MM.1S (cell line): ENCODE results near the gene TNPO2.

ENCODE experiments used
- EZH2 ChIP-seq: fragments of 300-600 bp; sonication (generic); optimal IDR thresholded peaks from 2 replicates; pipeline ENCODE3; 2017; ENCODE audit warnings: low read depth, mild to moderate bottlenecking, antibody characterized with exemption, low read length, mixed read lengths
- EZH2phosphoT487 ChIP-seq: fragments of 300-600 bp; sonication (generic); IDR thresholded peaks from 2 replicates; pipeline ENCODE4 v1.6.1; 2018; ENCODE audit warnings: antibody characterized with exemption, low read length
- TF ChIP-seq, protein P1 (sequence below): fragments of 300-600 bp; sonication (generic); IDR thresholded peaks from 2 replicates; pipeline ENCODE4 v1.5.1; 2016; ENCODE audit warnings: antibody characterized with exemption, low read length, mixed read lengths

DNA sequence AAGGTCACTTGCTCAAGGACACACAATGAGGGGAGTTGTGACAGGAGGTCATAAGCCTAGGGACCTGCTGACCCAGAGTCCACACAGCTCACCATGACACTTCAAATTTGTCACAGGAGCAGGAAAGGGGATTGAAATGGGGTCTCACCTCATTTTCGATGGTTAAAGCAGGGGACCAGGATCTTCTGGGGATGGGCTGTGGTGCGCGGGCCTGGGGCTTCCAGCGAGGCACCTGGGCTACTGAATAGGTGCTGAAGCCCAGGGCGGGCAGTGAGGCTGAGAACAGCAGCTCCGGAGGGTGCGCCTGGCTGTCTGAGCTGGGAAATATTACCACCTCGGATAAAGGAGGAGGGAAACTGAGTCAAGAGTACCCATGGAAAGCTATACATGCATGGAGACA, 68.2 kb downstream of the TNPO2 start:
- TF ChIP-seq, protein P1, sequence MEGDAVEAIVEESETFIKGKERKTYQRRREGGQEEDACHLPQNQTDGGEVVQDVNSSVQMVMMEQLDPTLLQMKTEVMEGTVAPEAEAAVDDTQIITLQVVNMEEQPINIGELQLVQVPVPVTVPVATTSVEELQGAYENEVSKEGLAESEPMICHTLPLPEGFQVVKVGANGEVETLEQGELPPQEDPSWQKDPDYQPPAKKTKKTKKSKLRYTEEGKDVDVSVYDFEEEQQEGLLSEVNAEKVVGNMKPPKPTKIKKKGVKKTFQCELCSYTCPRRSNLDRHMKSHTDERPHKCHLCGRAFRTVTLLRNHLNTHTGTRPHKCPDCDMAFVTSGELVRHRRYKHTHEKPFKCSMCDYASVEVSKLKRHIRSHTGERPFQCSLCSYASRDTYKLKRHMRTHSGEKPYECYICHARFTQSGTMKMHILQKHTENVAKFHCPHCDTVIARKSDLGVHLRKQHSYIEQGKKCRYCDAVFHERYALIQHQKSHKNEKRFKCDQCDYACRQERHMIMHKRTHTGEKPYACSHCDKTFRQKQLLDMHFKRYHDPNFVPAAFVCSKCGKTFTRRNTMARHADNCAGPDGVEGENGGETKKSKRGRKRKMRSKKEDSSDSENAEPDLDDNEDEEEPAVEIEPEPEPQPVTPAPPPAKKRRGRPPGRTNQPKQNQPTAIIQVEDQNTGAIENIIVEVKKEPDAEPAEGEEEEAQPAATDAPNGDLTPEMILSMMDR, result no peak
- no peak for TF ChIP-seq EZH2phosphoT487
- TF ChIP-seq EZH2, result no peak
